ENCODE data around the gene AKAP8L.
"Not testable (repeated sequence)": the region's sequence is repeated elsewhere in the genome, so short reads cannot be mapped to it uniquely, and the experiment has no call there.

AKAP8L gene

GRCh38 chr19:15340086-15340485 is 78.7 kb downstream of the AKAP8L start:
- no peak for DNase-seq

GRCh38 chr19:15337202-15337601 is 81.6 kb downstream of the AKAP8L start:
- DNase-seq: no peak

- not testable (repeated sequence) for DNase-seq
Observed at GRCh38 chr19:15335992-15336391, 82.8 kb downstream of the AKAP8L start.

GRCh38 chr19:15332311-15332996 is 86.3 kb downstream of the AKAP8L start, which contains the start of gene BRD4:
TSS of gene BRD4 (minus strand) at chr19:15332539. CDS start at chr19:15273099, 59,440 bp downstream.
- no peak for DNase-seq

GRCh38 chr19:15331419-15332310 is 87.1 kb downstream of the AKAP8L start:
- DNase-seq: no peak

GRCh38 chr19:15330801-15331418 is 87.9 kb downstream of the AKAP8L start:
- peak; percentile 77 for DNase-seq
